Fibroblast of skin of right biceps (primary cell): ENCODE data around the gene COP1.
A peak's percentile ranks its signal among the peaks of the same experiment; 100 is the strongest.
"Not testable (repeated sequence)": the region's sequence is repeated elsewhere in the genome, so short reads cannot be mapped to it uniquely, and the experiment has no call there.

Source experiments
- DNase-seq: peaks from one replicate; pipeline ENCODE4 v3.0.0-alpha.2; 2013

The COP1 gene

GRCh38 chr1:176118985-176119384 lies 88.1 kb downstream of the COP1 start:
- peak; percentile 40 for DNase-seq

GRCh38 chr1:176111835-176112234 lies 95.3 kb downstream of the COP1 start:
- DNase-seq = peak; percentile 39

GRCh38 chr1:176110203-176110602 lies 96.9 kb downstream of the COP1 start:
- peak; percentile 5 for DNase-seq

DNA sequence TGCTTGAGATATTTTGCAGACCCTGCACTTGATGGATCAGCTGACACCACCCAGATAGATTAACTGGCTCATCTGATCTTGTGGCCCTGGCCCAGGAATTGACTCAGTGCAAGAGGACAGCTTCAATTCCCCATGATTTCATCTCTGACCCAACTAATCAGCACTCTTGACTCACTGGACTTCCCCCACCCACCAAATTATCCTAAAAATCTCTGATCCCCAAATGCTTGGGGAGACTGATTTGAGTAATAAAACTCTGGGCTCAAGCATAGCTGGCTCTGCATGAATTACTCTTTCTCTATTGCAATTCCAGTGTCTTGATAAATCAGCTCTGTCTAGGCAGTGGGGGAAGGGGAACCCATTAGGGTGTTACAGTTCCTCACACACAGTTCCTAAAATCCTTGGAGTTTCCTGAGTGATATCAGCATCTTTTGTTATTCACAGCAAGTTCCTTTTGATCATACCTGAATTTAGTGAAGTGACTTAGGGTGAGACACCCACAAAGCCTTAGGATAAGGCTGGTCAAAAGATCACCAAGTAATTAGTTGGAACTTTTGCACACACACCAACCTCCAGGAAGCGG lies 104.2 kb downstream of the COP1 start:
- peak; percentile 13 for DNase-seq

DNA sequence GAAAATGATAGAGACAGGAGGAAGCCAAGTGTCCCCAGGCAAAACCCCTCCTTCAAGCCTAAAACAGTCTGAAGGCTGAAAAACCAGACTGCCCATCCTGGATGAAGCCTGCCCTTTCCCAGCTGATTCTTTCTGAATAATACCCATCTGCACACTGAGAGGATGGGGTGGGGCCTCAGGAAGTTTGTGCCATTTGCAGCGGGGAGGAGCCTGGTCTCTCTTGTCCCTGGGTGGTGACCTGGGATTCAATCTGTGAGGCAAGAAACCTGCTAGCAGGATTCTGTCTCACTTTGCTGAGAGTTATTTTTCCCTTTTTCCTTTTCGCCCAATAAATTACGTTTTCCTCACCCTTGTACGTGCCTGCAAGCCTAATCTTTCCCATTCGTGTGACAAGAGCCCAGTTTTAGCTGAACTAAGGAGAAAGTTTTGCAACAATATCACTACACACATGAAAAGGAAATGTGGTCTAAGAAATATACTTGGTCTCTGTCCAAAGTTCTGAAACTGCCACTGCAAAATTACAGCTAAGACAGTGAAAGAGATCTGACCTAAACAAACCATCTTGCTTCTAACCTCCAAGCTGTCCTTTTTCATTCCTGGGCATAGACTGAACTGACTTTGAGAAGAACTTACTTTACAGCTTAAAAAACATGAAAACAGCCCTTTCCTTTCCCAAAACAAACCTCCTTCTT lies 105.0 kb downstream of the COP1 start:
- peak; percentile 9 for DNase-seq

GRCh38 chr1:176098560-176098959 lies 108.5 kb downstream of the COP1 start:
- DNase-seq = no peak

GRCh38 chr1:176096015-176096414 lies 111.1 kb downstream of the COP1 start:
- DNase-seq = no peak

DNA sequence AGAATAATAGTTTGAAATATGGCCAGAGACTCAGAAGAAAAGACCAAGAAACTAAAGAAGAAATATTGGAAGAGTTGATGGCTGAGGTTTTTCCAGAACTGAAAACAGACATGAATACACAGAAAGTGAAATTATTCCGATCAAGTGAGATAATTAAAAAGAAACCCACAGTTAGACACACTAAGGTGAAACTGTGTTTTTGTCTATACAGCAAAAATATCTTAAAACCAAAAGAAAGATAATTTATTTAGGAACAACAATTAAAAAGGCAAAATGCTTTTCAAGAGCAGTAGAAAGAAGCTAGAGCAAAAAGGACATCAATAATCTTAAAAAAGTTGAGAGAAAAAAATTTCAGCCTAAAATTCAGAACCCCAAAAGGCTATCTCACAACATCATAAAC lies 116.3 kb downstream of the COP1 start:
- DNase-seq = no peak

DNA sequence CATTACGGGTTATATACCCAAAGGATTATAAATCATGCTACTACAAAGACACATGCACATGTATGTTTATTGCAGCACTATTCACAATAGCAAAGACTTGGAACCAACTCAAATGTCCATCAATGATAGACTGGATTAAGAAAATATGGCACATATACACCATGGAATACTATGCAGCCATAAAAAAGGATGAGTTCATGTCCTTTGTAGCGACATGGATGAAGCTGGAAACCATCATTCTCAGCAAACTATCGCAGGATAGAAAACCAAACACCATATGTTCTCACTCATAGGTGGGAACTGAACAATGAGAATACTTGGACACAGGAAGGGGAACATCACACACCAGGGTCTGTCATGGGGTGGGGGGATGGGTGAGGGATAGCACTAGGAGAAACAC lies 119.3 kb downstream of the COP1 start:
- not testable (repeated sequence) for DNase-seq

DNA sequence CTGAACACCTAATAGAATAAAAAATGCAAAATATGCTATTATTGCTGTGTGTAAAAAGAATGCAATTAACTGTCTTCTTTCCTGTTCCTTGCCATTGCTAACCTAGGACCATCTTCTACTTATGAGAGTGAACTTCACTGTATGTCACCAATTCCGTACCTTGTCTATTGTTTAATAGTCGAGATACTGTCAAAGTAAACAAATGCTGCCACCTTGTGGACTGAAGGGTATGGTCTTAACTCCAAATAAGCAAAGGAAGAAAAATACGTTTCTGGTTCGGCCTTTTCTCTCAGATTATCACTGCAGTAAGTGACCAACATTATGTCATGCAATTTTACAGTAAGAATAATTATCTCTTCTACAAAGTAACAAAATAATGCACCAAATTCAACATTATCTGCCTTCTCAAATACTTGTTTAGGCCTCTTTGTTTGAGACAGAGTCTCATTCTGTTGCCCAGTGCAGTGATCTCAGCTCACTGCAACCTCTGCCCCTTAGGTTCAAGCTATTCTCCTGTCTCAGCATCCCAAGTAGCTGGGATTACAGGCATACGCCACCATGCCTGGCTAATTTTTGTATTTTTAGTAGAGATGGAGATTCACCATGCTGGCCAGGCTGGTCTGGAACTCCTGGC lies 133.4 kb downstream of the COP1 start:
- DNase-seq = peak; percentile 61

DNA sequence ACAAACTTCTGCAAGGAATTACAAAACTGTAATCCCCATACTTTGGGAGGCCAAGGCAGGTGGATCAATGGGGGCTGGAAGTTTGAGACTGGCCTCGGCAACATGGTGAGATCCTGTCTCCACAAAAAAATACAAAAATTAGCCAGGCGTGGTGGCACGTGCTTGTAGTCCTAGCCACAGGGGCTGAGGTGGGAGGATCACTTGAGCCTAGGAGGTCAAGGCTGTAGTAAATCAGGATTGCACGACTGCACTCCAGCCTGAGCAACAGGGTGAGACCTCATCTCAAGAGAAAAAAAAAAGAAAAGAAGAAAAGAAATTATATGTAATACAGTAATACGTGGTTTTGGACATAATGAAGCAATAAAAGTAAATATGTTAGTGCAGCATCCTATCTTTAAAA lies 138.2 kb downstream of the COP1 start:
- DNase-seq = no peak

GRCh38 chr1:176068256-176068655 lies 138.8 kb downstream of the COP1 start:
- no peak for DNase-seq

GRCh38 chr1:176066709-176067108 lies 140.4 kb downstream of the COP1 start:
- no peak for DNase-seq

DNA sequence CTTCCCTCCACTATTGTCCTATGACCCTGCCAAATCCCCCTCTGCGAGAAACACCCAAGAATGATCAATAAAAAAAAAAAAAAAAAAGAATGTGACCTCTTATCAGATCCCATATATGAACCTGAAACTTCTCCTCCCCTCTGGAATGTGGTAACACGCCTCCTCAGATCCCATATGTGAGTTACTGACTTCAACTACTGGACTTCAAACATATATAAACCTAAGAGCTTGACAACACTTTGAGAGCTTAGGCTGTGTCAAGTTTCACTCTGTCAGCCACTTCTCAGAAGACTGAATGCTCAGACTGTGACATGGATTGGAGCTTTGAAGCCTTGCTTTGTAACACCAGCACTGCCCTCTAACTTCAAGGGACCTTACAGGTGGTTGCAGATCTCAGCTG lies 148.4 kb downstream of the COP1 start:
- DNase-seq = no peak

GRCh38 chr1:176056312-176056711 lies 150.8 kb downstream of the COP1 start:
- no peak for DNase-seq

- no peak for DNase-seq
Measured at GRCh38 chr1:176055398-176055797, 151.7 kb downstream of the COP1 start.

GRCh38 chr1:176051902-176052518 lies 155.1 kb downstream of the COP1 start:
- DNase-seq = peak; percentile 4

- no peak for DNase-seq
Measured at GRCh38 chr1:176051402-176051801, 155.7 kb downstream of the COP1 start.

DNA sequence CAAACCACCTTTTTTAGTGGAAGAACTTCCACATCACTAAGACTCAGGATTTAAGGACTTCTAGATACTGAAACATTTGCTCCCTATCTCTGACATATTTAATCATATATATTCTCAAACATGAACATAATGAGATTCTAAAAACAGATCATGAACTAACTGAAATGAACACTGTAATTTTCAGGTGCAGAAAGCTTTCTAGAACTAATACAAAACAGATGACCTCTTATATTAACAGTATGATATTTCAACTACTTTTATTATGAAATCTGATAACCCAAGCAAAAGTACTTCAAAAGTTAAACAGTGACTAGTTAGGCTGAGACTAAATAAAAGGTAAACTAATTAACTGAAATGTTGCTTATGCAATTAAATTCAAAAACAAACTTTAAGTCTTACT lies 157.5 kb downstream of the COP1 start:
- no peak for DNase-seq

- no peak for DNase-seq
Measured at GRCh38 chr1:176046926-176047325, 160.2 kb downstream of the COP1 start.

DNA sequence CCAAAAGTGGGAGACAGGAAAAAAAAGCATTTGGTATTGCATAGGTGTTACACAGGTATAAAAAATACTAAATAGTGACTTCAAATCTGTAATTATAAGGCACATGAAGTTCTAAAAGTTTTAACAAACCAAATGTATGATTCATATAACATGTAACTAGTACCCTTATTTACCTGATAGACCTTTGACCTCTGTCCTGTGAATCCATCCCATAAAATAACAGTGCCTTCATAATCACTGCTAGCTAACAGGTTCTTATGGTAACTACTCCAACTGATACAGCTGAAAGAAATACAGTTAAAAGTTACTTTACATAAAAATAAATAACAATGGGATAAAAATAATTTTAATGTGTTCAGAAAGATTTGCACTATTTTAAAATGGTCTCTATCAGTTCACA lies 163.5 kb downstream of the COP1 start:
- DNase-seq = no peak

DNA sequence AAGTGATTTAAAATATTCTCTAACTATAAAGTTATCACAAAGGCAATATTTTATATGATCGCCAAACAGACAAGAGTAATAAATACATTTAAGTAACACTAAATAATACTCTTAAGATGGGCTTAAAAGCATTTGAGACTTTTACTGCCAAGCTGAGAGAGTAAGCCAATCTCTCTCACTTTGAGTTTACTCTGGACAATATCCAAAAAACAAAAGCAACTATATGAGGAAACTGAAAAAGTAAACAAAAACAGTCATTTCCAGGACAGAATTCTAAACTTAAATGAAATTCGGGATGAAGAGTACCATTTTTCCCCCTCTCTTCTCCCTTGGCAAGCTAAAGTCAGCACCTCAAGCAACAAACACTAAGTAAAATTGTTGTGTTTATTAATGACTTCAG lies 173.2 kb downstream of the COP1 start:
- peak; percentile 10 for DNase-seq

GRCh38 chr1:176033474-176033873 lies 173.6 kb downstream of the COP1 start:
- peak; percentile 46 for DNase-seq

- DNase-seq = peak; percentile 3
Measured at GRCh38 chr1:176032040-176032645, 174.9 kb downstream of the COP1 start.
